Measurements from ENCODE around the gene PPP1R2B.
"Not testable (repeated sequence)": the region's sequence is repeated elsewhere in the genome, so short reads cannot be mapped to it uniquely, and the experiment has no call there.

Gene PPP1R2B

GRCh38 chr5:156850206-156850751, at the start of gene PPP1R2B:
PPP1R2B (plus strand) TSS chr5:156850295; CDS start chr5:156850563, 268 bp downstream.
- DNase-seq (ENCODE audit: low read depth): no peak

GRCh38 chr5:156800929-156801328, 49.2 kb upstream of the PPP1R2B start:
- DNase-seq (ENCODE audit: low read depth): no peak

DNA sequence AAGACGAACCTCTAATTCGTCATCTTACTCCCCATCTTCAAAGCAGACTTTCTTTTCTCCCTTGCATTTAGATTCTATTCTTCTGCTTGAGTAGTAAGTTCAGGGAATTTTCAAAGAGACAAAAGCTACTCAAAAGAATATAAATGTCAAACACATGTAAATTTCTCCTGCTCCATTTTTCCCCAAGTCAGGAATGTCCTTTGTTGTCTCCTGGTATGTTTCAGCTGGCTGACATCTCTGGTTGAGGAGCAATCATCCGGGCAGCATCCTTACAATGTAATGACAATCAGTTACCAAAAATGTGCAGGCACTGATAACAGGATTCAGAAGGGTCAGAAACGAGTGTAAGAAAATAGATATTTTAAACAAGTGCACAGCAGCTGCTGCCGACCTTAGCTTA, 47.6 kb upstream of the PPP1R2B start:
- no peak for DNase-seq (ENCODE audit: low read depth)

DNA sequence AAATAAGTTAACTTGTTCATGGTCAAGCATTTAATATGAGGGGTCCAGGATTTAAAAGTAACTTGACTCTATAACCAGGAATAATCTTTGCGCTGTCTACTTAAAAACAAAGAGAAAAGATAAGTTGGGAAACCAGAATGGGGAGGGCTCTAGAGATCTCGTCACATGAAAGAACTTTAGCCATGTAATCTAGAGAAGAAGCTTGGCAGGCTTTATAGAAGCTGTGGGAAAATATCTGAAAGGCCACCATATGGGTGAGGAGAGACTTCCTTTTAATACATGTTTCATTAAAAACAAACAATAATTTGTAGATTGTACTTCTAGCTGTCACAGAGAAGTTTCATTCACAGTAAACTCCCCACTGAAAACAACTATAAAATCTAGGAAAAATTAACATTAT, 46.7 kb upstream of the PPP1R2B start:
- DNase-seq (ENCODE audit: low read depth): no peak

DNA sequence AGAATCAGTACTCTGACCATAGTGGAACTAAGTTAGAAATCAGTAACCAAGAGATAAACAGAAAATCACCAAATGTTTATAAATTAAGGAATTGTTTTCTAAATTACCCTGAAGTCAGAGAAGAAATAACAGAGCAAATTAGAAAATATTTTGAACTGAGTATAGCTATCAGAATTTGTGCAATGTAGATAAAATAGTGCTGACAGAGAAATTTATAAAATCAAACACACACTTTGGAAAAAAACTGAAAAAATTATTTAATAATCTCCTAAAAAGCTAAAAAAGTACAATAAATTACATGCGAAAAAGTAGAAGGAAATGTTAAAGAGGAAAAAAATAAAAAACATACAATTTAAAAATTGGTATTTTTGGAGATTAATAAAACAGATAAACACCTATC, 37.1 kb upstream of the PPP1R2B start:
- DNase-seq (ENCODE audit: low read depth): no peak

DNA sequence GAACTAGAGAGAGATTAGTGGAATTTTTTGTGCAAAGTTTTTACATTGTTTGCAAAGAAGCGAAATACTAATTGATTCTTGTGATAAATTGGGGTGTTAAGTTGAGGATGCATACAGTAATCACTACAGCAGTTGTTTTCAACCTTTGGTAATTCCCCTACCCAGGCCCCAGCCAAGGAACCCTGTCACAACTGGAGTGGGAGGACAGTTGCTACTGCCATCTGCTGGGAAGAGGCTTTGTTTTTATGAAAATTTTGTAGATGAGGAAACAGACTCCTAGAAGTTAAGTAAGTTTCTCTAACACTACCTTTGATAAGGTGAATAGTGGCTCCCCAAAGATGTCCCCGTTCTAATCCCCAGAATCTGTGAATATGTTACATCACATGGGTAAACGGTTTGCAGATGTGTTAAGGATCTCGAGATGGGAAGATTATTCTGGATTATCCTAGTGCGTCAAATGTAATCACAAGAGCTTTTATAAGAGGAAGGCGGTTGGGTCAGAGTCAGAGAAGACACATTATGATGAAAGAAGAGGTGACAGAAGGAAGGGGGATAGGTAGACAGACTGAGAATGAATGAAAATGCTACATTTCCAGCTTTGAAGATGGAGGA, 34.0 kb upstream of the PPP1R2B start:
- DNase-seq (ENCODE audit: low read depth): peak; percentile 11

DNA sequence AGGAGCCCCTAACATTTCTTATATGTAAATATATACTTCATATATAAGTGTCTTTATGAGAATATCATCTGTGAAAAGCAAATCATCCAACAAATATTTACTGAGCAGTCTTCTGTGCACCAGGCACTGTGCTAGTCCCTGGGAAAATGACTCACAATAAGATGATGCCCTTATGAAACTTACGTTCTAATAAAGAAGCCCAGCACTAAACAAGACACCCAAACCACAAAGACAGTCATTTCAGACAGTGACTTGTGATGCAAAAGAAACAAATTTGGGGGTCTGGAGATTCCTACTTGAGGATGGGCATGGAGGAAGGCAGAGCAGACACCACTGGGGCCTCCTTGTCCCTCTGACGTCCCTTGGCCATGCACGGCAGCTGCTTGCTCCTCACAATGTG, 30.6 kb upstream of the PPP1R2B start:
- no peak for DNase-seq (ENCODE audit: low read depth)

GRCh38 chr5:156819967-156820581, 30.0 kb upstream of the PPP1R2B start:
- no peak for DNase-seq (ENCODE audit: low read depth)

DNA sequence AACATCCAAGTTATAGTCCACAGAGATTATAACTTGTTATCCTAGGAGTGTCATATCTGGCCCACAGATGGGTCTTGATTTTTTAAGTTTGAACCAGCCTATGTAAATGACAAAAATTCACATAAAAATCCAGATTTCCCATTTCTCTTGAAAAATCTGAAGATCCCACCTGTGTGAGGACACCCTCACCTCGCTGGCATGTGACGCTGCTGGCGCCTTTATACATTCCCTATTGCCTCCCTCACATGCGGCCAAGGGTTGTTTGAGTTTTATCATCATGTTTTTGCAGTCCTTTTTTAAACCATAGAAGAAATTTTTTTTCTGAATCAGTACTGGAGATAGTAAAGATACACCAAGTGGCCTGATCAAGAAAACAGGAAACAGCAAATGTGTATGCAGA, 25.9 kb upstream of the PPP1R2B start:
- DNase-seq (ENCODE audit: low read depth): no peak

DNA sequence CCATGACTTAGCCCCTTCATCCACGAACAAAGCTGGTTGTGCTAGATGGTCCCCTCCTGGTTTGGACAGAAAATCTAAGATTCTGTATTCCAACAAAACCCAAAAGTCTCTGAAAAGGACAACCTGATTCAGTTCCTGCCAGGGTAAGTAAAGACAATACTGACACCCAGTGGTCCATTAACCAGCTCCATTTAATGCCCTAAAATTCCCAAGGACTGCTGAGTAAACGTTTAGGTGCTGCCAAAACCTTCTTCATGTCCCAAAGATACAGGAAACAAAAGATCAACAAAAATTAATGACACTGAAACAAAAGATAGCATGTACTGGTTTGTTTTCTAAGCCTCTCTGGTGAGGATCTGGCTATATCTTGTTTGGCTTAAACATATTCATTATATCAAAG, 25.3 kb upstream of the PPP1R2B start:
- DNase-seq (ENCODE audit: low read depth): peak; percentile 42

- no peak for DNase-seq (ENCODE audit: low read depth)
These were observed 24.4 kb upstream of the PPP1R2B start for GRCh38 chr5:156825688-156826087.

- no peak for DNase-seq (ENCODE audit: low read depth)
These were observed 23.9 kb upstream of the PPP1R2B start for GRCh38 chr5:156826150-156826549.

- no peak for DNase-seq (ENCODE audit: low read depth)
These were observed 15.2 kb upstream of the PPP1R2B start for GRCh38 chr5:156834916-156835315.

DNA sequence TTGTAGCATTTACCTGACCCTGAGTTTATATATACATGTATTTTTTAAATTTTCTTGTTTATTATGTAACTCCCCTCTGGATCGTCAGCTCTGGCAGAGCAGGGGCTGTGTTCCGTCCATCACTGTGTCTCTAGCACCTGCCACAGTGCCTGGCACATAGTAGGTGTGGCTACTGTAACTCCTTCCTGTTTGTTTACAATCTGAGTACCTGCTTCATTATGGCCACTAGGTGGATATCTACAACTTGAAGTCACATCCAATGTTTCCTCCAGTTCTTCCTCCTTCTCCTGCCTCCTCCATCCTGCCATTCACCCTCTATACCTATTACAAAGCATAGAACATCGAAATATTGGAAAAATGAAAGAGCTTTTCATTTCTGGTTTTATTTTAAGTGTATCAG, 14.2 kb upstream of the PPP1R2B start:
- DNase-seq (ENCODE audit: low read depth): no peak

GRCh38 chr5:156836846-156837245, 13.2 kb upstream of the PPP1R2B start:
- DNase-seq (ENCODE audit: low read depth): no peak

DNA sequence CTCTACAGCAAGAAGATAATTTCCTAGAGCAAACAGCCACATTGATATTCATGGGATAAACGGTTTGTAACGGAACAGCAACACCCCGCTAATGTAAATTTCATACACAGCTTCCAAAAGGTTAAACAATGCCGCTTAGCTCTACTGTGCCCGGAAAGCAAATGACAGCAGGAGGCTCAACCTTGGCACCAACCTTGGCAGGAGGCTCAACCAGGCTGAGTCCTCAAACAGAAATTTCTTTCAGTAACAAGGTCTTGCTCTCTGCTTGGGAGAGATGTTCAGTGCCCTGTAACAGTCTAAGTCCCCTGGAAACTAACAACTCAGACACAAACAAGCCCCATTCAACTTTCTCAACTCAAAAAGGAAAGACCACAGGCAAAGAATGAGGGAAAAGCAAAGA, 11.1 kb upstream of the PPP1R2B start:
- DNase-seq (ENCODE audit: low read depth): no peak

- no peak for DNase-seq (ENCODE audit: low read depth)
These were observed 8.4 kb upstream of the PPP1R2B start for GRCh38 chr5:156841737-156842136.

DNA sequence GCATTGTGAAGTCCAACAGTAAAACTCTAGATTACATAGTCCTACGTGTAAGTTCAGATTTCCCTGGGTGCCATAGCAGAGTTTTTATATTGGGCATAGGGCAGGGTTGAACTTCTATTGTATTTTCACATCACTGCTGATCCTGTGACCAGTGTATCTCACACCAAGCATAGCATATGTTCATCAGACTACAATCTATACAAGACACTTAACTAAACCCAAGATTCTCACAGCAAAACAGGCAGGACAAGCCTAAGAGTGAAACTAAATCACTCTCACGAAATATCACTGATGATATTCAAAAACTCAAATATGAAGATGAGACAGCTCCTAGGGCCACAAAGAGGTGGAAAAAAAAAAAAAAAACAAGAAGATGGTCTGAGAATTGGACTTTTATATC, 3.2 kb upstream of the PPP1R2B start:
- no peak for DNase-seq (ENCODE audit: low read depth)

DNA sequence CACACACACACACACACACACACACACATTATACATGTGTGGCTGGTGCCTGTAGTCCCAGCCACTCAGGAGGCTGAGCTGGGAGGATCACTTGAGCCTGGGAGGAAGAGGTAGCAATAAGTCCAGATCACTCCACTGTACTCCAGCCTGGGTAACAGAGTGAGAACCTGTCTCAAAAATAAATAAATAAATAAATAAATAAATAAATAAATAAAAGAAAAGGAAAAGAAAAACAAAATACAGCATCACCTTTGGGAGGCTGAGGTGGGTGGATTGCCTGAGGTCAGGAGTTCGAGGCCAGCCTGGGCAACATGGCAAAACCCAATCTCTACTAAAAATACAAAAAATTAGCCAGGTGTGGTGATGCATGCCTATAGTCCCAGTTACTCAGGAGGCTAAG, 1.6 kb upstream of the PPP1R2B start:
- not testable (repeated sequence) for DNase-seq (ENCODE audit: low read depth)

GRCh38 chr5:156851880-156852279, 1.8 kb downstream of the PPP1R2B start:
- DNase-seq (ENCODE audit: low read depth): no peak

- DNase-seq (ENCODE audit: low read depth): not testable (repeated sequence)
These were observed 3.0 kb downstream of the PPP1R2B start for GRCh38 chr5:156853055-156853454.

DNA sequence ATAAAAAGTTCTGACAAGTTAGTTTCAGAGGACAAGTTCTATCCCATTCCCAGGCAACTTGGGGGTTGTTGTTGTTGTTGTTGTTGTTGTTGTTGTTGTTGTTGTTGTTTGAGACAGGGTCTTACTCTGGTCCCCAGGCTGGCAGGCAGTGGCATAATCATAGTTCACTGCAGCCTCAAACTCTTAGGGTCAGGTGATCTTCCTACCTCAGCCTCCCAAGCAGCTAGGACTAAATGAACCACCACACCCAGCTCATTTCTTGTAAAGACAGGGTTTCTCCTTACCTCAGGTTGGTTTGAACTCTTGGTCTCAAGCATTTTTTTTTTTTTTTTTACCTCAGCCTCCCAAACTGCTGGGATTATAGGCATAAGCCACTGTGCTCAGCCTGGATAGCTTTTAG, 15.3 kb downstream of the PPP1R2B start:
- no peak for DNase-seq (ENCODE audit: low read depth)

DNA sequence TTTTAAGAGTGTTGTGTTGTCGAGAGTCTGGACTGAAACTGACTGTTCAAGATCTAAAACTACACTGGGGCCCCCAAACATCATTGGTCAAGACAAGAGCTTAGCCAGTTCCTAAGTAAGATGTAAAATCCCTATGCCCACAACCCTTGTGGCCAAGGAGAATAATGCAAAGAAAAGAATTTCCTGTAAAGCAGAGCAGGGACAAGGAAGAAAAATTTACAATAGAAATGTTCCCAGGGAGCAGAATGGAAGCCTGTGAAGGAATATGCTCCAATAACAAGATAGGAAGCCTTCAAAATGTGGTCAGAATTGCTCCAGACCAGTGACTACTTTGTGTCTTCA, 20.4 kb downstream of the PPP1R2B start:
- DNase-seq (ENCODE audit: low read depth): no peak

DNA sequence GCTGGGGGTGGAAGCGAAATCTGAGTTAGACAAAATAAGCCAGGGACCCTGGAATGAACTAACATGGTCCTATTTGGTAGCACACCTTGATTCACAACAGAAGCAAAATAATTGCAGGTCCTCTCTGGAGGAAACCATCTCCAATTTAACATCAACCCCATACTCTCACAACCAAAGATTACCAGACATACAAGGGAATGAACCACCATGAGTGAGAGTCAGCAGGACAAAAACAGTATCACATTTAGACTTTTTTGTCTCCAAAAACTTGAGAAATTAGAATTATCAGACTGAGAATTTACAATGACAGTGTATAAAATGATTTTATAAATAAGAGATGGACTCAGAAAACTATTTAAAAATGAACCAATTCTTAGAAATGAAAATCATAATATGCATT, 21.1 kb downstream of the PPP1R2B start:
- no peak for DNase-seq (ENCODE audit: low read depth)
